GM12891 (cell line): ENCODE data around the gene ENG.

ENCODE experiments used
- DNase-seq: peaks from one replicate; pipeline ENCODE4 v3.0.0; 2011; ENCODE audit warnings: low spot score; ENCODE audit not compliant: insufficient read length
- FAIRE-seq: peaks from 2 replicates; lab custom pipeline; 2011; peaks lifted over from hg19 to GRCh38; lab: Jason Lieb, UNC
- PAX5 ChIP-seq: IDR thresholded peaks from 2 replicates; pipeline ENCODE4 v1.6.1; 2011; ENCODE audit warnings: low read length, moderate library complexity, mild to moderate bottlenecking; ENCODE audit not compliant: insufficient read depth, severe bottlenecking
- POLR2A ChIP-seq: IDR thresholded peaks from 2 replicates; pipeline ENCODE4 v1.6.1; 2011; ENCODE audit warnings: low read depth, low read length, control low read depth
- POLR2AphosphoS5 ChIP-seq: IDR thresholded peaks from 2 replicates; pipeline ENCODE4 v1.6.1; 2011; ENCODE audit warnings: low read depth, low read length, control low read depth
- POU2F2 ChIP-seq: IDR thresholded peaks from 2 replicates; pipeline ENCODE4 v1.6.1; 2011; ENCODE audit warnings: low read depth, mild to moderate bottlenecking, control low read depth, low read length, moderate library complexity
- SPI1 ChIP-seq: IDR thresholded peaks from 2 replicates; pipeline ENCODE4 v1.6.1; 2011; ENCODE audit warnings: low read depth, low read length, control low read depth
- TAF1 ChIP-seq: IDR thresholded peaks from 2 replicates; pipeline ENCODE4 v1.6.1; 2011; ENCODE audit warnings: low read depth, low read length, control low read depth

The ENG gene

GRCh38 chr9:127835991-127836516, 18.4 kb downstream of the ENG start:
- TF ChIP-seq SPI1, result no peak
- TF ChIP-seq TAF1, result no peak
- DNase-seq (no peak), FAIRE-seq (no peak)

GRCh38 chr9:127833555-127833954, 20.9 kb downstream of the ENG start:
- FAIRE-seq (no peak), DNase-seq (no peak)
- no peak for TF ChIP-seq SPI1
- TF ChIP-seq TAF1, result no peak
- TF ChIP-seq POLR2A, result no peak
- TF ChIP-seq POU2F2, result no peak
- no peak for TF ChIP-seq POLR2AphosphoS5
- no peak for TF ChIP-seq PAX5

DNA sequence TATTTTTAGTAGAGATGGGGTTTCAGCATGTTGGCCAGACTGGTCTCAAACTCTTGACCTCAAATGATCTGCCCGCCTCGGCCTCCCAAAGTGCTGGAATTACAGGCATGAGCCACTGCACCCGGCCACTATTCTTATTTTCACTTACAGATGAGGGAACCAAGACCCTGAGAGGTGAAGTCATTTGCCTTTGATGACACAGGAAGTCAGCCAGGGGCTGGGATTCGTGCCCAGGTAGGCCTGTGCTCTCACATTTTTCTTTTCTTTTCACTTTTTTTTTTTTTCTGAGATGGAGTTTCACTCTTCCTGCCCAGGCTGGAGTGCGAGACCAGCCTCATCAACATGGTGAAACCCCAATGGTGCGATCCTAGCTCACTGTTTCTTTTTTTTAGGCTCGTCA, 22.2 kb downstream of the ENG start:
- FAIRE-seq, result no peak

DNA sequence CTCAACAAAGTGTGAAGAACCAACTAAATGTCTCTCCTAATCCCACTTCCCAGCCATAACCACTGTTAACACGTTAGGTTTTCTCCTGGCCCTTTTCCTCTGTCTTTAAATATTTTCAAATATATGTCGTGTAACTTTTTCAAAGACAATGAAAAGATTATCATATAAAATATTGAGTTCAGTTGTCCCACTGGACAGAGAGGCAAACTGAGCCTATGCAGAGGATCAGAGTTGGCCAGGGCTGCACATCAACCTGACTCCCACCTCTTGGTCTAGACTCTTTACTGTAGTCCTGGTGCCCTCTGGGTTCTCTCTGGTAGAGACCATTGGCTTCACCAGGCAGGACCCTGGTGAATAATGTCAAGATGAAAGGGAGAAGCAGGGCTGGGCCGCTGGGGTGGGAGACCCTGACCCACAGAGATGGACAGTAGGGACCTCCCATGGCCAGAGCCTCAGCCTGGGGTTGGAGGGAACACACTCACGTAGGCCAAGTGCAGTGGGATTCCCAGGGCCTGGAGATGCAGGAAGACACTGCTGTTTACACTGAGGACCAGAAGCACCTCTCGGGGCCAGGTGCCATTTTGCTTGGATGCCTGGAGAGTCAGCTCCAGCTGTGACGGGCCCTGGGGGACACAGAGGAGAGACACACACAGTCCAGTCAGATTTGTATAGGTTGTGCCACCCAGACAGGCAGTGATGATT, 25.1 kb downstream of the ENG start:
- no peak for DNase-seq
- no peak for FAIRE-seq
- TF ChIP-seq POLR2AphosphoS5 (no peak), POU2F2 (no peak), SPI1 (no peak), TAF1 (no peak), PAX5 (no peak), POLR2A (no peak)

More for the DNA sequence above, 22.2 kb downstream of the ENG start:
- no peak for DNase-seq
- TF ChIP-seq SPI1 (no peak), POU2F2 (no peak), PAX5 (no peak), POLR2A (no peak), TAF1 (no peak), POLR2AphosphoS5 (no peak)

DNA sequence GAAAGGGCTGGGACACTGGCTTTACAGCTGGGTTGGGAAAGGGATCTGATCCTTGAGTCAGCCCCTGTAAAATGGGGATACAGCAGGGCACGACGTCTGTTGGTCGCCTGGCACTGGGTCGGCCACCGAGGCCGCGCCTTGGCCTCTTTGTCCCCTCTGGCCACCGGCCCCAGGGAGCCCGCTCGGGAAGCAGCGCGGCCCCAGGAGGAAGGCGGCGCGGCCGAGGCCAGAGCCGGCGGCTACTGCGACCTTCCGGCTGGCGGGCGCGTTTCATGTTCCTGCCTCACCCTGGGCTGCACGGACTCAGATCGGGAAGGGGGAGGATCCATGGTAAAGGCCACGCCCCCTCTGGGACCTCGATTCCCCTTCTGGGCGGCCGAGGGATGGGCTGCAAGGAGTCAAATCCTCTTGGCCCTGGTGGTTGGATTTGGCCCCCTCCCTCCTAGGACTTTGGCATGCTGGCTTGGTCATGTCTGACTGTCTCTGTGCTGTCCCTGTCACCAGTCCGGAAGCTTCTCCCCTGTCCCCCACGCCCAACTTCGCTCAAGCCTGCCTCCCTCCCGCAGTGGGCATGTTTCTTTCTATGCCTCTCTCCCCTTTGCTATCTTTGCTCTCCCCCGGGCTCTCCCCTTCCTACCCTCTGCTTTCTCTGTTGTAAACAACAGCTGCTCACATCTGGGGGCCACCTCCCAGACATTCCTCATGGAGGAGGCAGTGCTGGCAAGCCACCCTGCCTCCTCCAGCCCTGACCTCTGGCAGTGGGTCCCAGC, 26.0 kb downstream of the ENG start:
- DNase-seq, result no peak
- FAIRE-seq, result no peak

GRCh38 chr9:127826253-127826913, 28.1 kb downstream of the ENG start:
- no peak for DNase-seq
- no peak for FAIRE-seq
- no peak for TF ChIP-seq POU2F2
- TF ChIP-seq SPI1, result no peak
- TF ChIP-seq POLR2A, result no peak
- TF ChIP-seq PAX5, result no peak
- TF ChIP-seq TAF1, result no peak
- TF ChIP-seq POLR2AphosphoS5, result no peak

More for the DNA sequence above, 26.0 kb downstream of the ENG start:
- TF ChIP-seq POLR2AphosphoS5, result no peak
- no peak for TF ChIP-seq PAX5
- TF ChIP-seq POU2F2, result no peak
- TF ChIP-seq TAF1, result no peak
- TF ChIP-seq POLR2A, result no peak
- no peak for TF ChIP-seq SPI1

GRCh38 chr9:127825319-127826051, 29.0 kb downstream of the ENG start:
- no peak for TF ChIP-seq POLR2A
- no peak for TF ChIP-seq POU2F2
- no peak for TF ChIP-seq PAX5
- TF ChIP-seq TAF1, result no peak
- TF ChIP-seq POLR2AphosphoS5, result no peak
- no peak for TF ChIP-seq SPI1
- DNase-seq (no peak), FAIRE-seq (no peak)

- TF ChIP-seq SPI1 (no peak), POLR2AphosphoS5 (no peak), PAX5 (no peak), POLR2A (no peak), POU2F2 (no peak), TAF1 (no peak)
- DNase-seq, result no peak
- FAIRE-seq, result no peak
These were observed 32.4 kb downstream of the ENG start for GRCh38 chr9:127822108-127822507.
